ENCODE results near the gene PTGDS.

Gene PTGDS

GRCh38 chr9:137020771-137021567 is 43.7 kb downstream of the PTGDS start:
- Histone ChIP-seq H2AFZ (ENCODE audit: low read length) (no peak overlapping the region), H3K4me1 (ENCODE audit: control insufficient read depth in 2 of 2, insufficient read depth in 1 of 2, low read depth in 1 of 2, low read length in 2 of 2) (peaks cover 18 to 19% of the 10 kb centered on the region in 2 donors), H3K4me2 (ENCODE audit: insufficient read depth, low read length, poor library complexity, severe bottlenecking) (no peak overlapping the region), H3K9ac (ENCODE audit: low read depth, low read length, poor library complexity) (peak overlapping the region; percentile 70), H3K9me3 (replicated peaks in 1 of 2; ENCODE audit: control insufficient read depth in 2 of 2, insufficient read depth in 1 of 2, low read depth in 1 of 2, low read length in 2 of 2) (peaks cover 0 to 5% of the 10 kb centered on the region in 2 donors), H3K18ac (ENCODE audit: low read length) (peak overlapping the region; percentile 28), H3K27ac (replicated peaks; ENCODE audit: low read length) (no peak overlapping the region), H3K36me3 (replicated peaks in 1 of 2; ENCODE audit: control insufficient read depth in 2 of 2, insufficient read depth in 2 of 2, low read length in 2 of 2) (peaks cover 13 to 25% of the 10 kb centered on the region in 2 donors), H2AK5ac (ENCODE audit: low read depth, low read length) (peak overlapping the region; percentile 63), H4K8ac (ENCODE audit: low read depth, low read length) (no peak overlapping the region), H2BK15ac (ENCODE audit: low read length) (peak overlapping the region; percentile 67), H2BK5ac (ENCODE audit: low read length) (peak overlapping the region; percentile 5), H3K4ac (ENCODE audit: low read length) (peak overlapping the region; percentile 89), H2BK12ac (ENCODE audit: low read length) (no peak overlapping the region), H3K4me3 (ENCODE audit: low read length in 2 of 2) (no peak overlapping the region), H3K14ac (ENCODE audit: low read length) (peak overlapping the region; percentile 82), H4K91ac (ENCODE audit: low read depth, low read length, poor library complexity) (no peak overlapping the region), H3K27me3 (ENCODE audit: control insufficient read depth in 3 of 3, insufficient read depth in 3 of 3, low read depth in 1 of 3, low read length in 3 of 3) (no peaks in the 10 kb centered on the region), H2BK120ac (ENCODE audit: low read depth, low read length) (no peak overlapping the region), H3K79me1 (ENCODE audit: low read depth, low read length) (peaks cover 20% of the 10 kb centered on the region), H3K23ac (ENCODE audit: low read depth, low read length, poor library complexity) (peak overlapping the region; percentile 85)
- no CpG with 5 or more reads among the region's 32 CpGs for WGBS, 2 donors (ENCODE audit: extremely low coverage in 2 of 2, insufficient read length in 2 of 2, insufficient replicate concordance in 1 of 2)
- no peak for DNase-seq (ENCODE audit: low spot score)

GRCh38 chr9:137021568-137021978 is 44.3 kb downstream of the PTGDS start:
- peaks cover 7 to 21% of the 10 kb centered on the region in 2 donors for H3K36me3 ChIP-seq (replicated peaks in 1 of 2; ENCODE audit: control insufficient read depth in 2 of 2, insufficient read depth in 2 of 2, low read length in 2 of 2)
- no peak overlapping the region for H3K27ac ChIP-seq (replicated peaks; ENCODE audit: low read length)
- H2BK5ac ChIP-seq (ENCODE audit: low read length), result no peak overlapping the region
- no CpG with 5 or more reads among the region's 6 CpGs for WGBS, 2 donors (ENCODE audit: extremely low coverage in 2 of 2, insufficient read length in 2 of 2, insufficient replicate concordance in 1 of 2)
- no peak overlapping the region for H2AFZ ChIP-seq (ENCODE audit: low read length)
- no peak overlapping the region for H2BK12ac ChIP-seq (ENCODE audit: low read length)
- H3K79me1 ChIP-seq (ENCODE audit: low read depth, low read length), result peaks cover 20% of the 10 kb centered on the region
- H2AK5ac ChIP-seq (ENCODE audit: low read depth, low read length), result peak overlapping the region; percentile 63
- H3K4me2 ChIP-seq (ENCODE audit: insufficient read depth, low read length, poor library complexity, severe bottlenecking), result no peak overlapping the region
- H3K4ac ChIP-seq (ENCODE audit: low read length), result peak overlapping the region; percentile 89
- H3K27me3 ChIP-seq (ENCODE audit: control insufficient read depth in 3 of 3, insufficient read depth in 3 of 3, low read depth in 1 of 3, low read length in 3 of 3), result no peaks in the 10 kb centered on the region
- peak overlapping the region; percentile 65 for H4K8ac ChIP-seq (ENCODE audit: low read depth, low read length)
- no peak overlapping the region for H4K91ac ChIP-seq (ENCODE audit: low read depth, low read length, poor library complexity)
- no peak overlapping the region for H2BK120ac ChIP-seq (ENCODE audit: low read depth, low read length)
- no peak for DNase-seq (ENCODE audit: low spot score)
- peaks cover 19 to 25% of the 10 kb centered on the region in 2 donors for H3K4me1 ChIP-seq (ENCODE audit: control insufficient read depth in 2 of 2, insufficient read depth in 1 of 2, low read depth in 1 of 2, low read length in 2 of 2)
- H3K23ac ChIP-seq (ENCODE audit: low read depth, low read length, poor library complexity), result peak overlapping the region; percentile 85
- no peak overlapping the region for H3K14ac ChIP-seq (ENCODE audit: low read length)
- H2BK15ac ChIP-seq (ENCODE audit: low read length), result no peak overlapping the region
- H3K9ac ChIP-seq (ENCODE audit: low read depth, low read length, poor library complexity), result no peak overlapping the region
- H3K18ac ChIP-seq (ENCODE audit: low read length), result peak overlapping the region; percentile 28
- H3K9me3 ChIP-seq (replicated peaks in 1 of 2; ENCODE audit: control insufficient read depth in 2 of 2, insufficient read depth in 1 of 2, low read depth in 1 of 2, low read length in 2 of 2), result peaks cover 0 to 5% of the 10 kb centered on the region in 2 donors
- H3K4me3 ChIP-seq (ENCODE audit: low read length in 2 of 2), result no peak overlapping the region

GRCh38 chr9:137021979-137022661 is 44.8 kb downstream of the PTGDS start:
- Histone ChIP-seq H3K9me3 (replicated peaks in 1 of 2; ENCODE audit: control insufficient read depth in 2 of 2, insufficient read depth in 1 of 2, low read depth in 1 of 2, low read length in 2 of 2) (peaks cover 0 to under 1% of the 10 kb centered on the region in 2 donors), H2BK12ac (ENCODE audit: low read length) (peak overlapping the region; percentile 10), H2AFZ (ENCODE audit: low read length) (no peak overlapping the region), H2BK5ac (ENCODE audit: low read length) (no peak overlapping the region), H3K27me3 (ENCODE audit: control insufficient read depth in 3 of 3, insufficient read depth in 3 of 3, low read depth in 1 of 3, low read length in 3 of 3) (no peaks in the 10 kb centered on the region), H3K4ac (ENCODE audit: low read length) (peak overlapping the region; percentile 37), H3K4me1 (ENCODE audit: control insufficient read depth in 2 of 2, insufficient read depth in 1 of 2, low read depth in 1 of 2, low read length in 2 of 2) (peaks cover 20 to 27% of the 10 kb centered on the region in 2 donors), H2AK5ac (ENCODE audit: low read depth, low read length) (peak overlapping the region; percentile 88), H3K14ac (ENCODE audit: low read length) (peak overlapping the region; percentile 38), H2BK15ac (ENCODE audit: low read length) (peak overlapping the region; percentile 59), H3K4me2 (ENCODE audit: insufficient read depth, low read length, poor library complexity, severe bottlenecking) (no peak overlapping the region), H4K91ac (ENCODE audit: low read depth, low read length, poor library complexity) (no peak overlapping the region), H3K36me3 (replicated peaks in 1 of 2; ENCODE audit: control insufficient read depth in 2 of 2, insufficient read depth in 2 of 2, low read length in 2 of 2) (peaks cover 3 to 15% of the 10 kb centered on the region in 2 donors), H3K18ac (ENCODE audit: low read length) (peak overlapping the region; percentile 65), H3K27ac (replicated peaks; ENCODE audit: low read length) (peak overlapping the region; percentile 31), H3K79me1 (ENCODE audit: low read depth, low read length) (peaks cover 20% of the 10 kb centered on the region), H3K4me3 (ENCODE audit: low read length in 2 of 2) (no peak overlapping the region), H3K23ac (ENCODE audit: low read depth, low read length, poor library complexity) (peak overlapping the region; percentile 85), H3K9ac (ENCODE audit: low read depth, low read length, poor library complexity) (peak overlapping the region; percentile 2), H2BK120ac (ENCODE audit: low read depth, low read length) (no peak overlapping the region), H4K8ac (ENCODE audit: low read depth, low read length) (no peak overlapping the region)
- WGBS, 2 donors (ENCODE audit: extremely low coverage in 2 of 2, insufficient read length in 2 of 2, insufficient replicate concordance in 1 of 2), result no CpG with 5 or more reads among the region's 30 CpGs
- DNase-seq (ENCODE audit: low spot score), result no peak

DNA sequence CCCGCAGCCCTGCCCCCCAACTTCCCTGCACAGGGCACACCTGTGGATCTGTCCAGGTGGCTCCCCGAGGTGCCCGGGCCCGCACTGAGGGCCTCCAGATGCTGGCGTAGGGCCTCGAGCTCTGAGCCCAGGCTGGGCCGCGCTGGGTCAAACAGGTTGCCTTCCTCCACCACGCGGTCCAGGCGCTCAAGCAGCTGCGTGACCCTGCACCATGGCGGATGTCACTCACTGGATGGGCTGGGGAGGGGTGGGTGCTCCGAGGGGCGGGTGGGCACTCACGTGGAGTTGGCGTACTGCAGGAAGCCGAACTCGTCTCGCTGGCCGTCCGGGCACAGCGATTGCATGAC is 45.3 kb downstream of the PTGDS start:
- Histone ChIP-seq H2BK120ac (ENCODE audit: low read depth, low read length) (no peak overlapping the region), H2AFZ (ENCODE audit: low read length) (no peak overlapping the region), H3K14ac (ENCODE audit: low read length) (peak overlapping the region; percentile 38), H3K79me1 (ENCODE audit: low read depth, low read length) (peaks cover 20% of the 10 kb centered on the region), H3K9me3 (replicated peaks in 1 of 2; ENCODE audit: control insufficient read depth in 2 of 2, insufficient read depth in 1 of 2, low read depth in 1 of 2, low read length in 2 of 2) (no peaks in the 10 kb centered on the region), H4K8ac (ENCODE audit: low read depth, low read length) (no peak overlapping the region), H2BK12ac (ENCODE audit: low read length) (peak overlapping the region; percentile 10), H3K18ac (ENCODE audit: low read length) (peak overlapping the region; percentile 65), H3K23ac (ENCODE audit: low read depth, low read length, poor library complexity) (peak overlapping the region; percentile 85), H3K27me3 (ENCODE audit: control insufficient read depth in 3 of 3, insufficient read depth in 3 of 3, low read depth in 1 of 3, low read length in 3 of 3) (no peaks in the 10 kb centered on the region), H2AK5ac (ENCODE audit: low read depth, low read length) (peak overlapping the region; percentile 88), H4K91ac (ENCODE audit: low read depth, low read length, poor library complexity) (no peak overlapping the region), H2BK15ac (ENCODE audit: low read length) (peak overlapping the region; percentile 59), H3K4me3 (ENCODE audit: low read length in 2 of 2) (no peak overlapping the region), H3K4me2 (ENCODE audit: insufficient read depth, low read length, poor library complexity, severe bottlenecking) (no peak overlapping the region), H2BK5ac (ENCODE audit: low read length) (no peak overlapping the region), H3K4me1 (ENCODE audit: control insufficient read depth in 2 of 2, insufficient read depth in 1 of 2, low read depth in 1 of 2, low read length in 2 of 2) (peaks cover 23 to 32% of the 10 kb centered on the region in 2 donors), H3K36me3 (replicated peaks in 1 of 2; ENCODE audit: control insufficient read depth in 2 of 2, insufficient read depth in 2 of 2, low read length in 2 of 2) (peaks cover 0 to 10% of the 10 kb centered on the region in 2 donors), H3K27ac (replicated peaks; ENCODE audit: low read length) (peak overlapping the region; percentile 31), H3K9ac (ENCODE audit: low read depth, low read length, poor library complexity) (peak overlapping the region; percentile 2), H3K4ac (ENCODE audit: low read length) (peak overlapping the region; percentile 37)
- no CpG with 5 or more reads among the region's 23 CpGs for WGBS, 2 donors (ENCODE audit: extremely low coverage in 2 of 2, insufficient read length in 2 of 2, insufficient replicate concordance in 1 of 2)
- no peak for DNase-seq (ENCODE audit: low spot score)
